Body of pancreas (tissue), 4 donors: Measurements from ENCODE around the gene CNTNAP5. TPM values are rescaled to one million over a fixed set of nuclear protein-coding genes. Genes with fewer than 3 reads are reported as not detected.

Experiments
- ATAC-seq: fragments of 150-250 bp; one replicate; pipeline ENCODE4 v1.9.1; 2016
- DNase-seq, 4 donors: peaks; one replicate each; pipeline ENCODE4 v3.0.0-alpha.2; 2019
- H3K27ac ChIP-seq, 4 donors: fragments of 200-600 bp; sonication (generic); 1 replicate in 3 of 4; 2 replicates in 1 of 4; pipeline versions ENCODE4 v1.5.1 to v1.6.1; 2016 to 2019; ENCODE audit warnings: mild to moderate bottlenecking in 1 of 4, mixed read lengths in 1 of 4, moderate library complexity in 1 of 4
- H3K27me3 ChIP-seq, 2 donors: fragments of 200-600 bp; sonication (generic); one replicate each; pipeline ENCODE4 v1.6.0; 2016; ENCODE audit warnings: mild to moderate bottlenecking in 1 of 2
- H3K36me3 ChIP-seq, 2 donors: fragments of 200-600 bp; sonication (generic); replicated peaks in 1 of 2; 2 replicates each; pipeline ENCODE4 v1.5.1; 2016; ENCODE audit warnings: low read depth in 2 of 2; ENCODE audit not compliant: insufficient read depth in 1 of 2
- H3K4me1 ChIP-seq: fragments of 200-600 bp; sonication (generic); one replicate; pipeline ENCODE4 v1.6.0; 2016
- H3K4me3 ChIP-seq, 2 donors: fragments of 200-600 bp; sonication (generic); 1 replicate in 1 of 2; 2 replicates in 1 of 2; pipeline ENCODE4 v1.5.1; 2016 to 2019
- H3K9me3 ChIP-seq, 3 donors: fragments of 200-600 bp; sonication (generic); 1 replicate in 2 of 3; 2 replicates in 1 of 3; pipeline ENCODE4 v1.5.1; 2016
- POLR2A ChIP-seq, 3 donors: fragments of 450-650 bp; IDR thresholded peaks; one replicate each; pipeline ENCODE4 v1.6.1; 2016; ENCODE audit warnings: antibody characterized with exemption in 3 of 3, mild to moderate bottlenecking in 2 of 3
- WGBS, 2 donors: methylation state at CpG; one replicate each; pipeline ENCODE4 v1.1.5; 2017; 5-methylcytosine and 5-hydroxymethylcytosine counted together
- intact Hi-C: fragments of 100-400 bp; cut with DNase I; formaldehyde crosslinking; loops from one replicate; pipeline ENCODE4 v1.15.1; 2023
- total RNA-seq, 2 donors: library from RNA; depleted of rRNA; stranded (reverse); fragments of >200 nt; gene quantifications; one replicate each; pipeline ENCODE4 v1.1.0, GENCODE V29; 2016
- TF ChIP-seq, protein P1 (sequence below), 7 experiments: fragments of 450-650 bp in 4 of 7; fragments of 200-600 bp in 3 of 7; sonication (generic) in 3 of 7; IDR thresholded peaks; one replicate each; pipeline ENCODE4 v1.5.1; 2016 to 2019; ENCODE audit warnings: antibody characterized with exemption in 7 of 7

Gene CNTNAP5
- total RNA-seq, 2 donors from 2014 or later = 0.26 to 0.33 TPM

DNA sequence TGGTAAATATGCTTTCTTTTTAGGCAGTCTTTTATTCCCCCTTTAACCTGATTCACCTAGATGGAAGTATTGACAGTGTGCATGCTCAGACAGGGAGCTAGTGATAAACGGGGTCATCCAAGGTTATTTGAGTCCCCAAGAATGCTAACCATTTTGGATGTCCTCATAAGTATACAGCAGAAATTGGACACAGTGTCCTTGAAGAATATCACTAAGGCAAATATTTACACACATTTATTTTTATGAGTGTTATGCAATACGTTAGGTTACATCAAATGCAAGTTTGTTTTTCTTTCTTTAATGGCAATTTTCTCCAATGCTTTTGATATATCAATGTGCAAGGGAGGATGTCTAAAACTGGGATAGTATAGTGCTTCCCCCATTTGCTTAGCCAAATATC lies 23.6 kb downstream of the CNTNAP5 start:
- DNase-seq = no peak
- WGBS, 2 donors = 24 to 30% methylated on average over 2 of the region's 2 CpGs
- Histone ChIP-seq H3K36me3 (no peaks in the 10 kb centered on the region), H3K27ac (no peak overlapping the region), H3K9me3 (no peaks in the 10 kb centered on the region), H3K4me3 (no peak overlapping the region), H3K27me3 (no peaks in the 10 kb centered on the region), H3K4me1 (no peaks in the 10 kb centered on the region)
- TF ChIP-seq, protein P1, sequence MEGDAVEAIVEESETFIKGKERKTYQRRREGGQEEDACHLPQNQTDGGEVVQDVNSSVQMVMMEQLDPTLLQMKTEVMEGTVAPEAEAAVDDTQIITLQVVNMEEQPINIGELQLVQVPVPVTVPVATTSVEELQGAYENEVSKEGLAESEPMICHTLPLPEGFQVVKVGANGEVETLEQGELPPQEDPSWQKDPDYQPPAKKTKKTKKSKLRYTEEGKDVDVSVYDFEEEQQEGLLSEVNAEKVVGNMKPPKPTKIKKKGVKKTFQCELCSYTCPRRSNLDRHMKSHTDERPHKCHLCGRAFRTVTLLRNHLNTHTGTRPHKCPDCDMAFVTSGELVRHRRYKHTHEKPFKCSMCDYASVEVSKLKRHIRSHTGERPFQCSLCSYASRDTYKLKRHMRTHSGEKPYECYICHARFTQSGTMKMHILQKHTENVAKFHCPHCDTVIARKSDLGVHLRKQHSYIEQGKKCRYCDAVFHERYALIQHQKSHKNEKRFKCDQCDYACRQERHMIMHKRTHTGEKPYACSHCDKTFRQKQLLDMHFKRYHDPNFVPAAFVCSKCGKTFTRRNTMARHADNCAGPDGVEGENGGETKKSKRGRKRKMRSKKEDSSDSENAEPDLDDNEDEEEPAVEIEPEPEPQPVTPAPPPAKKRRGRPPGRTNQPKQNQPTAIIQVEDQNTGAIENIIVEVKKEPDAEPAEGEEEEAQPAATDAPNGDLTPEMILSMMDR (IDR thresholded peaks at IDR 0.05) = no peak
- TF ChIP-seq POLR2A (IDR thresholded peaks at IDR 0.05) = no peak
- intact Hi-C loops = no loop called here
- ATAC-seq = no peak

DNA sequence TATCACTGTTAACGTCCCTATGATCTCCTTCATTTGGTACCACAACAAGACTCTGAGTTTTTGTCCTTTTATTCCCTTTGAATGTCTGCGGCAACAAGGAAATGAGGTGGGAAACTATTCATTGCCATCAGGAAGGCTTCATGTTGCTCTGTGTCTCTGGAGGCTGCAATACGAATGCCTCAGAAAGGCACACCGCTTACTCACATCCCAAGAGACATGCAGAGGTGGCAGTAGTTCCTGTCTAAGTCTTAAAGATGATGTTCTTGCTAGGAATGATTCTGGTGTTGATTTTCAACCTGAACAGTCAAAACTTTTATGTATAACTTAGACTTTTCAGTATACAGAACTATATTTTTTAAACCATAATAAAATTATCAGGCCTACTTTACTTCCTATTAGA lies 24.0 kb downstream of the CNTNAP5 start:
- H3K4me3 ChIP-seq = no peak overlapping the region
- H3K27me3 ChIP-seq = no peaks in the 10 kb centered on the region
- intact Hi-C loops = no loop called here
- H3K9me3 ChIP-seq = no peaks in the 10 kb centered on the region
- no peak for ATAC-seq
- TF ChIP-seq POLR2A (IDR thresholded peaks at IDR 0.05) = no peak
- TF ChIP-seq, protein P1 (IDR thresholded peaks at IDR 0.05) = no peak
- no peak for DNase-seq
- H3K27ac ChIP-seq = no peak overlapping the region
- 70 to 75% methylated on average over 4 of the region's 4 CpGs for WGBS, 2 donors
- H3K36me3 ChIP-seq = no peaks in the 10 kb centered on the region
- no peaks in the 10 kb centered on the region for H3K4me1 ChIP-seq

DNA sequence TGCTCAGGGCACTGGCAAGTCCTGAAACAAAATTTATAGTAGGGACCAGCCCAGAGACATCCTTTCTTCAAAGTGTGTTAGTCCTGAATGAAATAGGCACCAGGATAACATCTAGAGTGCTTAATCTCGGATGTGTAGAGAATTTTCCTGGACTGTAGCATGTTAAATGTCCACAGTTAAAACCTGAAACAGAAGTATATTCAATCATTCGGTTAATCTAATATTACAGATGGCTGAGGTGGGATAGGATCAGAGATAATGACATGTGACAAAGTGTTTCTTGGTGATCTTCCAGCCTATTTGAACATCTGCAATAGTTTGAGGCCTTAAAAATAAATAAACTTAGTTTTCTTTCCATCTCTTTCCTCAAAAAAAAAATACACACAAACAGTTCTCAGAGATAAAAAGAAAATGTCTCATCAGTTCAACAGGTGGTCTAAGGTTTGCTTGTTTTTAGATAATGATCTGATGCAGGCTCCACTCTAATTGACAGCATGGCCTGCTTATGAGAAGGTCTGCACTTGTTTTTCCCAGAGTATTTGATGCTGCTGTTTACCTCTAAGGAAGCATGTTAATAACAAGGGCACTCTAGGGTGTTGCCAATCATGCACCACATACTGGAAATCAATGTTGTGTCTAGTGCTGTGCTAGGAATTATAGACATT lies 25.9 kb downstream of the CNTNAP5 start:
- Histone ChIP-seq H3K27ac (no peak overlapping the region), H3K4me1 (no peaks in the 10 kb centered on the region), H3K4me3 (no peak overlapping the region), H3K36me3 (no peaks in the 10 kb centered on the region), H3K9me3 (no peaks in the 10 kb centered on the region), H3K27me3 (no peaks in the 10 kb centered on the region)
- 63 to 64% methylated on average over 2 of the region's 2 CpGs for WGBS, 2 donors
- no peak for ATAC-seq
- TF ChIP-seq, protein P1 (IDR thresholded peaks at IDR 0.05) = no peak
- TF ChIP-seq POLR2A (IDR thresholded peaks at IDR 0.05) = no peak
- intact Hi-C loops = no loop called here
- DNase-seq = no peak

DNA sequence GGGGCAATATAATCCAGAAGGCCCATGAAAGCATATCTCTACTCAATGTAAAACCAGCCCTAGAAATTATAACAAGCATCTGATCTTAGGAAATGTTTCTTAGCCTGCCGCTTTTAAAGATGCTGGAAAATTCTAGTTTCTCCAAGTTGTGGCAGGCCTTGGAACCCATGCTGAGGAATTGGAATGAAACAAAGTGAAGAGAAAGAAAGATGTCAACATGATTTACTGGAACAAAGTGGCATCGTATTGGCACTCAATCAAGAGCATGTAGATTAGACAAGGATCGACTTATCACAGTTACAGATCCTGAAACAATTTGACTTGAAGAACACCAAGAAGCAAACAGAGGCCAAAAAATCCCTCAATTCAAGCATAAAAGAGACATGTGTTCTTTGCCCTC lies 28.7 kb downstream of the CNTNAP5 start:
- no peaks in the 10 kb centered on the region for H3K36me3 ChIP-seq
- no peak for ATAC-seq
- H3K9me3 ChIP-seq = no peaks in the 10 kb centered on the region
- 68 to 80% methylated on average over 3 of the region's 3 CpGs for WGBS, 2 donors
- intact Hi-C loops = no loop called here
- H3K27ac ChIP-seq = no peak overlapping the region
- DNase-seq = no peak
- TF ChIP-seq, protein P1 (IDR thresholded peaks at IDR 0.05) = no peak
- no peak for TF ChIP-seq POLR2A (IDR thresholded peaks at IDR 0.05)
- H3K4me3 ChIP-seq = no peak overlapping the region
- no peaks in the 10 kb centered on the region for H3K4me1 ChIP-seq
- no peaks in the 10 kb centered on the region for H3K27me3 ChIP-seq

DNA sequence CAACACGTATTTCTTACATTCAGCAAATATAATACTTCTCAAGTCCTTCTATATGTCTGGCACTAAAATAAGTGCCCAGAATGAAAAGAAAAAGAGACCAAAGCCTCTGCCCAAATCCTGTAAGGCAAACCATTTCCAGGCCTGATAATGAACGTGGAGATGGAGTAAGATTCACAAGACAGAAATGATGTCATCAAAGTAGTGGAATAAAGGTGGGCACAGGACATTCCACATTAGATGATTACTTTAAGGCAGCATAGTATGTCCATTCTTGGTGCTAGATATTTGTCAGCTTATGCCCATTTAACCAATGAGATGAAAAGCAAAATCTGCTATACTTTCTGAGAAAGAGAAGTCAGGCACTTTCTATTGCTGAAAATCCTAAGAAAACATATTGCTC lies 38.5 kb downstream of the CNTNAP5 start:
- H3K9me3 ChIP-seq = no peaks in the 10 kb centered on the region
- intact Hi-C loops = no loop called here
- no peaks in the 10 kb centered on the region for H3K36me3 ChIP-seq
- 68 to 69% methylated on average over 2 of the region's 2 CpGs for WGBS, 2 donors
- ATAC-seq = no peak
- TF ChIP-seq, protein P1 (IDR thresholded peaks at IDR 0.05) = no peak
- no peak for TF ChIP-seq POLR2A (IDR thresholded peaks at IDR 0.05)
- H3K27ac ChIP-seq = no peak overlapping the region
- no peaks in the 10 kb centered on the region for H3K27me3 ChIP-seq
- H3K4me1 ChIP-seq = no peaks in the 10 kb centered on the region
- no peak for DNase-seq
- H3K4me3 ChIP-seq = no peak overlapping the region
